MM.1S (cell line): ENCODE measurements around the gene CDYL.

ENCODE experiments used
- CTCF ChIP-seq: fragments of 300-600 bp; sonication (generic); IDR thresholded peaks from 2 replicates; pipeline ENCODE4 v1.5.1; 2016; ENCODE audit warnings: antibody characterized with exemption, low read length, mixed read lengths
- EZH2 ChIP-seq: fragments of 300-600 bp; sonication (generic); optimal IDR thresholded peaks from 2 replicates; pipeline ENCODE3; 2017; ENCODE audit warnings: low read depth, mild to moderate bottlenecking, antibody characterized with exemption, low read length, mixed read lengths

GRCh38 chr6:4883298-4883697, 107.1 kb downstream of the CDYL start:
- TF ChIP-seq CTCF (no peak), EZH2 (no peak)
